HG02943 (cell line): Measurements from ENCODE around the gene WFIKKN1.
"Not testable (repeated sequence)": the region's sequence is repeated elsewhere in the genome, so short reads cannot be mapped to it uniquely, and the experiment has no call there.

Experiments
- ATAC-seq: cut with Tn5 transposase; IDR thresholded peaks from one replicate; pipeline ENCODE4 v1.9.1; 2021; ENCODE audit warnings: mild to moderate bottlenecking, low read depth, moderate library complexity; ENCODE audit not compliant: unreplicated experiment

The WFIKKN1 gene

GRCh38 chr16:595094-595528 is 35.7 kb upstream of the WFIKKN1 start:
- ATAC-seq = no peak

- no peak for ATAC-seq
Measured at GRCh38 chr16:595942-596735, 34.6 kb upstream of the WFIKKN1 start.

- ATAC-seq = no peak
Measured at GRCh38 chr16:596736-597060, 34.1 kb upstream of the WFIKKN1 start.

- ATAC-seq = not testable (repeated sequence)
Measured at GRCh38 chr16:597655-598054, 33.1 kb upstream of the WFIKKN1 start.

- ATAC-seq = no peak
Measured at GRCh38 chr16:598823-599739, 31.7 kb upstream of the WFIKKN1 start.

- no peak for ATAC-seq
Measured at GRCh38 chr16:600781-601180, 30.0 kb upstream of the WFIKKN1 start.

- no peak for ATAC-seq
Measured at GRCh38 chr16:603933-604332, 26.9 kb upstream of the WFIKKN1 start.

GRCh38 chr16:606656-607307 is 24.0 kb upstream of the WFIKKN1 start:
- no peak for ATAC-seq

GRCh38 chr16:608019-608418 is 22.8 kb upstream of the WFIKKN1 start:
- ATAC-seq = no peak

- ATAC-seq = no peak
Measured at GRCh38 chr16:609316-609715, 21.5 kb upstream of the WFIKKN1 start.

- no peak for ATAC-seq
Measured at GRCh38 chr16:609984-610383, 20.8 kb upstream of the WFIKKN1 start.

GRCh38 chr16:610513-611381 is 20.0 kb upstream of the WFIKKN1 start:
- ATAC-seq = no peak

- ATAC-seq = no peak
Measured at GRCh38 chr16:615122-615521, 15.7 kb upstream of the WFIKKN1 start.

- ATAC-seq = no peak
Measured at GRCh38 chr16:616733-617586, 13.8 kb upstream of the WFIKKN1 start.

- ATAC-seq = no peak
Measured at GRCh38 chr16:617855-618254, 12.9 kb upstream of the WFIKKN1 start.

- ATAC-seq = no peak
Measured at GRCh38 chr16:619476-620100, 11.2 kb upstream of the WFIKKN1 start.

GRCh38 chr16:620700-621525 is 9.9 kb upstream of the WFIKKN1 start:
- ATAC-seq = no peak

- ATAC-seq = no peak
Measured at GRCh38 chr16:621526-622105, 9.2 kb upstream of the WFIKKN1 start.
